GM21529 (cell line): ENCODE results near the gene NTF3.

Source experiments
- ATAC-seq: cut with Tn5 transposase; IDR thresholded peaks from one replicate; pipeline ENCODE4 v1.9.1; 2021; ENCODE audit not compliant: unreplicated experiment

Gene NTF3

DNA sequence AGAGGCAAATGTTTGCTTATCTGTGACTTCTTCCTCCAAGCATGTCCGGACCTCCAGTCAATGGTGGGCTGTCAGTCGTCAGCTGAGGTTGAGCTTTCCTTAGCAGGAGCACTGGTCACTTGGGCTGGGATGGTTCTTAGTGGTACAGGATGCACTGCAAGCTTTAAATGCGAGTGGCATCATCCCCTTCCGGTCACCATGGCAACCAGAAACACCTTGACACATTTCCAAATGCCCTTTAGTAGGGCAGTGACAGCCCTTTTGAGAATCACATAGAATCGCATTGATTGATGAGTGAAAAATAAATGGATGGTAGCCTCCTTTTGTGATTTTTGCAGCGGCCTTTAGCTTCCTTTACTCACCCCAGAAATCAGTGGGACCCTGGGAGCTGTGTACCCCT, 24.1 kb downstream of the NTF3 start:
- no peak for ATAC-seq

DNA sequence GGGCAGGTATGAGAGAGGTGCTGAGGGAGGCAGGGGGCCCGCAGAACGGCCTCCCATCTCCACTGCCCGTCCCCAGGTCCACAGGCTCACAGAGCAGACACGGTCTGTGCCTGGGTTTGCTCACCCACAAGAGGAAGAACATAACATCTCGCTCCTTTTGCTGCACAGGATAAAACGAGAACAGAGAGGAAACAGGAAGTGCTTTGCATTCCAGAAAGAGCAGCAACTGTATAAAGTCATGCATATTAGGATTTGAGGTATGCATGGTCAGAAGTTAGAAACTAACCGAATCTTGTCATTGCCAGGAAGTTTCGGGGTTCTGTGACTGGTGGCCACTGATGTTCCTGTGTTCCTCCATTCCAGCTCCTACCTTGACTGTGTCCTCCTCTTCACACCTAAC, 25.0 kb downstream of the NTF3 start:
- no peak for ATAC-seq

- ATAC-seq: no peak
Observed at GRCh38 chr12:5458229-5459050, 26.5 kb downstream of the NTF3 start.

- ATAC-seq: no peak
Observed at GRCh38 chr12:5459051-5459782, 27.3 kb downstream of the NTF3 start.

DNA sequence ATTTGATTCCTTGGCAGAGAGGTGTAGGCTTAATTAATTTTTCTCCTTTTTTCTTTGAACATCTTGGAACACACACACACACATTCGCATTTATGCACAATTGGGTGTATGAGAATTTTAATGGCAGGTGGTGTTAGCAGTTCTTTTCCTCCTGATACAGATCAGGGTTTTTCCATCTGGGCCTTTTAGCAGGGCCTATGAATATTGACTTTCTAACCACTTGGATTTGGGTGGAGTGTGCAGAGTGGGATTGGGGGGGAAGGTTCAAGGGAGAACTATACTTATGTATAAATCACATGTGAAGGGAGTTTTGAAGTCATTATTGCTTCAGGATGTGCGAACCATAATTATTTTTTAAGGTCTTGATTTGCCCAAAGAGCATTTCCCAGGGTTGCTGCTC, 28.9 kb downstream of the NTF3 start:
- no peak for ATAC-seq

DNA sequence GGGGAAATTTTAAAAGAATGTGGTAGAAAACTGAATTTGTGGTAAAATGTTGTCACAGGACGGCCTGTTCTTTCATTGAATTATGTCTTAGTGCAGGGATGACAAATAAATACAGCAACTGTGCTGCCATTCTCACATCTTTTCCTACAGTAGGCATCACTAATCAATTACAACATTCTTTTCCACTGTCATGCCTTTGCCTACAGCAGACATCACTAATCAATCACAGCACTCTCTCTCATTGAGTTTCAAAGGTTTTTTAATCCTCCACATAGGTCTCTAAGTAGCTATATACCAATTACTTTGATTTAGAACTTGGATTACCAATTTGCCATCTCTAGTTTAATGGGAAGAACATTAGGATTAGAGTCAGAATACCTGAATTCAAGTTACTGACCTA, 30.1 kb downstream of the NTF3 start:
- no peak for ATAC-seq

DNA sequence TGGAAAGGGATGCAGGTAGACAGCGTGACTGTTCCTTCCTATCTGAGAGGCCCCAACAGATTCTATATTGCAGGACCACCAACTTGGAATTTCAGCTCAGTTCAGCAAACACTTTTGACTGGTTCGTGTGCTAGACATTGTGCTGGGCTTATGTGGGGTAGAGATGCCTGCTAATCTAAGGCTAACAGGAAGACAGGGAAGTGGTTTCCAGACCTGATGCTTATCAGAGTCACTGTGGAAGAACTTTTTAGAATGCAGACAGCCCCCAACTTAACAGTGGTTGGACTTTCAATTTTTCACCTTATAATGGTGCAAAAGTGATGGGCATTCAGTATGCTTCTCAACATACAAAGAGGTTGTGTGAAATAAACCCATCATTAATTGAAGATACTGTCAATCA, 32.2 kb downstream of the NTF3 start:
- no peak for ATAC-seq

DNA sequence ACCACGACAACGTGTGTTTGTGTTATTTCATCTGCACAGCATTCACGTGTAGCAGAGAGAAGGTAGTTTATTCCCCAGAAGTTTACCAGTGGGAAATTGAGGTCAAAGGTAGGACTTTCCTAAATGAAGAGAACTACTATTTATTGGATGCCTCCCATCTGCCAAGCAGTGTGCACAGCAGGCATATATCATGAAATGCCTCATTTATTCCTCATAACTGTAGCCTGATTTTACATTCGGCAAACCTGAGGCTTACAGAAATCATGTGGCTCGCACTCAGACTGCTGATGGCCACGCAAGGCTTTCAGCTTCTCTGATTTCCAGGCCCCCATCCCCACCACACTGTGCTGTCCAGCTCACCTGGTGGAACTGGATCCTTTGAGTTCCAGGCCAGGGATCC, 33.5 kb downstream of the NTF3 start:
- ATAC-seq: no peak

DNA sequence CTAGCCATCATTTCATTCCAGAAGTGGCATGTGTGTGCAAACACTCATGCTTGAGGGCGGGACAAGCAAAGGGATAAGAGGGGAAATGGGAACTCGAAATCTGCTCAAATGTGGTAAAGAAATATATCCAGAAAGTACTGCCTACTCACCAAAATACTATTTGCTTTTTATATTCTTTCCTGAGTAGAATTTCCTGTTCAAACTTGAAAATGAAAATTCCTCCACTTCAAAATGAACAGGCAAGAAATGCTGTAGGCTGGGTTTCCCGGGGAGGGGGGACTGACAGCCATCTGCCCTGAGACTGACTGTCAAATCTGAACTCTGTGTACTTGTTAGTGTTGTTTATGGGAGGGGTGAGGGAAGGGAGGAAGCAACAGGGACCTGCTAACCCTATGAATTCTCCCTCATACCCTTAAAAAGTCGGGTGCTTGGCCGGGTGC, 34.6 kb downstream of the NTF3 start:
- ATAC-seq: no peak

DNA sequence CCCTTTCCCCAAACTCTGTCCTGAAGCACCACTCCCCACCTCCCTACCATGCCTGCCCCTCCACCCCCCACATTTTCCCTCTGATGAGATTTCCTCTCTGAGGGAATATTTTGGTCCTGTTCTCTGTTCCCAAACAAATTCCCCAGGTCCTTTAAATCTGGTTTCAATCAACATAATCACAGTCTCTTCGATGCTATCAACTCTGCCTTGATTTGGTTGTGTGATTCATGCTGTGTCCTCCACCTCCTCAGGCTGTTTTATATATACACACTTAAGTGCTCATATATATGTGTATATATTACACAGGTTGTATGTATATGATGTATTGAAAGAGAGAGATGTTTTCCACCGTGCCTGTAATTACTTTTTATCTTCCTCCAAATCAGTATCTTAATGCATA, 36.0 kb downstream of the NTF3 start:
- no peak for ATAC-seq

DNA sequence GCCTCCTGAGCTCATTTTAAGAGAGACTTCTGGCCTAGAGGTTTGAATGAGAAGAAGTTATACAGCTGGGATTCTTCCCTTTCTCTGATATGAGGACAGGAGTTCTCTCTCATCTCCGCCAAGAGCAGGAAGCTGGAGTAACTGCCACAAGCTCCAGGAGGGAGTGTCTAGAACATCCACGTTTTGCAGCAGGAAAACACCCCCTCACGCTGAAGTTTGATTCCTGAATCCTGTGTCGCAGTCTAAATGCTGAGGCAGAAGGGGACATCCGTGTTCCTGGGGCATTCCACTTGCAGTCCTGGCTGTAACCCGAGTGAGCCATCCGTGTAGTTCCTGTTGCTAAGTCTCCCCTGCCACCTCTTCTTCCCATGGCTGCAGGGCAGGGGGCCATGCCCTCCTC, 38.3 kb downstream of the NTF3 start:
- ATAC-seq: no peak

- no peak for ATAC-seq
Observed at GRCh38 chr12:5470703-5471102, 38.8 kb downstream of the NTF3 start.

DNA sequence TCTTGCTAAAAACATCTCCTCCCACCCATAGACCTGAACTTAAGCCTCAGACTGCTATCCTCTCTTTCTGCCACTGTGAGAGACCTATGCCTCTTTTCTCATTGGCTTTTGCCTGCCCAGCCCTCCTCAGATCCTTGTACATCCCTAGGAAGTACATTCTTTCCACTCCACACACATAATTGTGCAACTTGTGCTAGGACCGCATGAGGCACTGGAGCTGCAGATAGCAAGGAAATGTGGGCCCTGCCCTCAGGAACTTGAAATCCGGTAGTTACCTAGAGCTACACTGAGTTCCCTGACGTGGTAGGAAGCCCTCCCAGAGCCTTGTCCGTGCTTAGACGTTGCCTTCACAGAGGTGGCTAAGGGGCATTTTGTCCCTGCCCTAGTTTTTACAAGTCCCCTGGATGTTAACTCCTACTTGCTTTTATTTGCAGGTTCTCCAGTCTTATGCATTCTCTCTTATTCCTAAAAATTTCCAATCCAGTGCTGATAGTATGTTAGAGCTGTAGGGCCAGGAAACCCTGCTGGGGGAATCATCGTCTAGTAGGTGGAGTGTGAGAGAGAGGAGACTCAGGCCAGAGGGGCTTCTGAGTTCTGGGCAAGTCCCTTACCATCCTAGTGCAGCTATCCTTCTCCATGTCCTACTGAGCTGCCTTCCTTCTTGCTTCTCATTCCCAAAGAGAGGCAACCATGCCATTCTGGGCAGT, 41.3 kb downstream of the NTF3 start:
- ATAC-seq: no peak

DNA sequence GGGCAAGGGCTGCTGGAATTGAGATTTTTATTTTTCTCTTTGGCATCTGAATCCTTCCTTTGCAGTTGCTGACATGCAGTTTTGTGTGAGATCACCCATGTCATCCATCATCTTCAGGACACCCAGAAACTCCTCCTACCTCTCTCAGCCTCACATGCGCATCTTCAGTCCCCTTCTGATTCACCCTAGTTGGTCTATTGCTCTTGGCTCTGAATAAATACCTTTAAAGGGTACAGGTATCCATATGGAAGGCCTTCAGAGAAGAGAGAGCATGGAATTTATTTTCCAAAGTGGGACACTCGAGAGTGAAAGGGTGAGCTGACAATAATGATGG, 41.8 kb downstream of the NTF3 start:
- ATAC-seq: no peak

DNA sequence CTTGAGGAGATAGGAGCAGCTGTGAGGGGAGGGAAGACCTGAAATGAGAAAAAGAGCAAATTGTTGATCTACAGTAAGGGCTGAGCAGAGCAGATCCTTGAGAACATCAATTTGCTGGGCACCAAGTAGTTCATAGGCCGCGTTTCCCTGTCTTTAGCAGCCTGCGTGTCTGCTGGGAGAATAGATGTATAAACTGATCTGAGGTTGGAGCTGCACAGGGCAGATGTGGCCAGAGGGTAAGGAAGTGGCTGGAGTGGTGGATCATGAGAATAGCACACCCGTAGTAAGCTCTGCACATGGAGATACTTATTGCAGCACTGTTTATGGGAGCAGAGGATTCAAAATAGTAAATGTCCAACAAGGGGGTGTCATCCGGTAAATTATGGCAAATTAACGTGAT, 44.4 kb downstream of the NTF3 start:
- no peak for ATAC-seq

- ATAC-seq: no peak
Observed at GRCh38 chr12:5478081-5478706, 46.3 kb downstream of the NTF3 start.

GRCh38 chr12:5479761-5480160, 47.9 kb downstream of the NTF3 start:
- no peak for ATAC-seq

GRCh38 chr12:5480218-5480937, 48.5 kb downstream of the NTF3 start:
- no peak for ATAC-seq

DNA sequence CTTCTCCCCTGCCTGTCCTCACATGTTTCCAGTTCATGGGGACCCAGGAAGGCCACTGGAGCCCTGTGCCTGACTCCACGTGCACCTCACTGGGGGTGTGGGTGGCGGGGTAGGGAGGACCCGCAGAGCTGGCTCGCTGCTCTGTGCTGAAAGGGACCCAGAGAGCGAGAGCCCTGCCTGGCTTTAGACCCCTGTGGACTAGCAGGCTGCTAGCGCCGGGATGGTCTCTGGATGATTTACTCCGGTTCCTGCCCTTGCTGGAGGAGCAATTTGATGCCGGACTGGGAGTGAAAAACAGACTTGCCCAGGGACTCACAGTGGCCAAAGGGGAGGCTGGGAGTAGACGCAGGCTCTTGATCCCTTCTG, 49.0 kb downstream of the NTF3 start:
- ATAC-seq: no peak

- no peak for ATAC-seq
Observed at GRCh38 chr12:5481645-5482044, 49.7 kb downstream of the NTF3 start.

DNA sequence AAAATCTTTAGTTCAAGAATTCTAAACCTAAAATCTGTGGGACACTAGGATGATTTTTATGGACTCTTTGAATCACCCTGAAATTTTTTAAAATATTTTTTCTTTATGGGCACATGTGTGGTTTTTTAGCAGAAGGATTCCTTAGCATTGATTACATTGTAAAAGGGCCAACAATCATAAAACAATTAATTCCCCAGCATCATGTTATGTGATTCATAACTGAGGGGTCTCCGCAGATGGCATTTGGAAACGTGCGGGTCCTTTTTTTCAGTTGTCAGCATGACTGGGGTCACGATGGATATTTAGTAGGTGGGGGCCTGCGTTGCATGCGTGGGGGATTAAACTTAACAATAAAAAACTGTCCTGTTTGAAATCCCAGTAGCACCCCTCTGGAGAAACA, 52.5 kb downstream of the NTF3 start:
- no peak for ATAC-seq
